ENCODE data around the gene TXLNB. TPM values are rescaled to one million over a fixed set of nuclear protein-coding genes. Genes with fewer than 3 reads are reported as not detected.

The TXLNB gene
- total and polyA plus RNA-seq, 2 of the 13 experiments (the other 11 are each of a cell fraction or from before 2014, with no cell fraction given), result not detected

DNA sequence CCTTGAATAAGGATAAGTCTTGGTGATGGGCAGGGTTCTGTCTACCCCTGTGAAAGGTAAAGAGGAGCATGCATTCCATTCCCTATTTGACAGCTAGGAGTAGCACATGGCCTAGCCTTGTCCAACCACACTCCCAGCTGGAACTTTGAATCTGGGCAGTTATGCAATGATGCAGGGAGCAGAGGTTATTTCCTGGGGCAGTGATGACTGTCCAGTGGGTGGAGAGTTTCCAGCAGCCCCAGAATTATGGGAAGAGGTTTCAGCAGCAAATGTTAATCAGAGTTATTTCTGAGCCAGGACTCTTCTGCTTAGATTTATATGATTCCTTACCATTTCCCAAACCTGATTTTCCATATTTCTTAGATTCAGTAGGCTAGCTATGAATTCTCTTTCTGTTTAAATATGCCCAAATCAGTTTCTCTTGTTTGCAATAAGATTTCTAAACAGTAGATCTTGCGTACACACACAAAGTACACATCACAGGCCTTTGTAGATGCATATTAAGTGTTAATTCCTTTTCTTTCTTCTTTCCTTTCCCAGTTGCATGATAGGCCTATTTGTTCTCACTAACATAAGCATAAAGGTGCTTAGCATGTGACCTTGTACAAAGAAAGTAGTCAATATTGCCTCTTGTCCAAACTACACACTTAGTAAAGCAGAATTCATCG lies 17.3 kb upstream of the TXLNB start (continued):
- TF ChIP-seq, protein P1, sequence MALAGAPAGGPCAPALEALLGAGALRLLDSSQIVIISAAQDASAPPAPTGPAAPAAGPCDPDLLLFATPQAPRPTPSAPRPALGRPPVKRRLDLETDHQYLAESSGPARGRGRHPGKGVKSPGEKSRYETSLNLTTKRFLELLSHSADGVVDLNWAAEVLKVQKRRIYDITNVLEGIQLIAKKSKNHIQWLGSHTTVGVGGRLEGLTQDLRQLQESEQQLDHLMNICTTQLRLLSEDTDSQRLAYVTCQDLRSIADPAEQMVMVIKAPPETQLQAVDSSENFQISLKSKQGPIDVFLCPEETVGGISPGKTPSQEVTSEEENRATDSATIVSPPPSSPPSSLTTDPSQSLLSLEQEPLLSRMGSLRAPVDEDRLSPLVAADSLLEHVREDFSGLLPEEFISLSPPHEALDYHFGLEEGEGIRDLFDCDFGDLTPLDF (CRISPR knock-in tag; IDR thresholded peaks at IDR 0.05), result no peak
- peak; percentile 54; the same call in 1 of the 2 replicates for TF ChIP-seq ISL2 (CRISPR knock-in tag; IDR thresholded peaks at IDR 0.05)
- peak; percentile 56; the same call in 1 of the 2 replicates for TF ChIP-seq NR2F2 (IDR thresholded peaks at IDR 0.05; ENCODE audit: borderline replicate concordance, low read depth)
- no peak for TF ChIP-seq CCDC6 (CRISPR knock-in tag; IDR thresholded peaks at IDR 0.05)
- TF ChIP-seq, protein P2, sequence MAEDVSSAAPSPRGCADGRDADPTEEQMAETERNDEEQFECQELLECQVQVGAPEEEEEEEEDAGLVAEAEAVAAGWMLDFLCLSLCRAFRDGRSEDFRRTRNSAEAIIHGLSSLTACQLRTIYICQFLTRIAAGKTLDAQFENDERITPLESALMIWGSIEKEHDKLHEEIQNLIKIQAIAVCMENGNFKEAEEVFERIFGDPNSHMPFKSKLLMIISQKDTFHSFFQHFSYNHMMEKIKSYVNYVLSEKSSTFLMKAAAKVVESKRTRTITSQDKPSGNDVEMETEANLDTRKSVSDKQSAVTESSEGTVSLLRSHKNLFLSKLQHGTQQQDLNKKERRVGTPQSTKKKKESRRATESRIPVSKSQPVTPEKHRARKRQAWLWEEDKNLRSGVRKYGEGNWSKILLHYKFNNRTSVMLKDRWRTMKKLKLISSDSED (CRISPR knock-in tag; IDR thresholded peaks at IDR 0.05), result no peak
- peak; percentile 56; the same call in 1 of the 2 replicates for TF ChIP-seq FOXA1 (IDR thresholded peaks at IDR 0.05)
- peak; percentile 77 for TF ChIP-seq FOXA1 (CRISPR knock-in tag; IDR thresholded peaks at IDR 0.05)
- TF ChIP-seq JUNB (CRISPR knock-in tag; IDR thresholded peaks at IDR 0.05; ENCODE audit: borderline replicate concordance), result no peak; the same call in 1 of the 2 replicates
- TF ChIP-seq RORA (CRISPR knock-in tag; IDR thresholded peaks at IDR 0.05), result no peak
- no peak for TF ChIP-seq GTF3A (CRISPR knock-in tag; conservative IDR thresholded peaks at IDR 0.05)
- TF ChIP-seq KDM6A (CRISPR knock-in tag; IDR thresholded peaks at IDR 0.05; ENCODE audit: low read depth), result 0 out of 2 replicates have a peak, but pooled peaks have one; percentile 4
- TF ChIP-seq, protein P3, sequence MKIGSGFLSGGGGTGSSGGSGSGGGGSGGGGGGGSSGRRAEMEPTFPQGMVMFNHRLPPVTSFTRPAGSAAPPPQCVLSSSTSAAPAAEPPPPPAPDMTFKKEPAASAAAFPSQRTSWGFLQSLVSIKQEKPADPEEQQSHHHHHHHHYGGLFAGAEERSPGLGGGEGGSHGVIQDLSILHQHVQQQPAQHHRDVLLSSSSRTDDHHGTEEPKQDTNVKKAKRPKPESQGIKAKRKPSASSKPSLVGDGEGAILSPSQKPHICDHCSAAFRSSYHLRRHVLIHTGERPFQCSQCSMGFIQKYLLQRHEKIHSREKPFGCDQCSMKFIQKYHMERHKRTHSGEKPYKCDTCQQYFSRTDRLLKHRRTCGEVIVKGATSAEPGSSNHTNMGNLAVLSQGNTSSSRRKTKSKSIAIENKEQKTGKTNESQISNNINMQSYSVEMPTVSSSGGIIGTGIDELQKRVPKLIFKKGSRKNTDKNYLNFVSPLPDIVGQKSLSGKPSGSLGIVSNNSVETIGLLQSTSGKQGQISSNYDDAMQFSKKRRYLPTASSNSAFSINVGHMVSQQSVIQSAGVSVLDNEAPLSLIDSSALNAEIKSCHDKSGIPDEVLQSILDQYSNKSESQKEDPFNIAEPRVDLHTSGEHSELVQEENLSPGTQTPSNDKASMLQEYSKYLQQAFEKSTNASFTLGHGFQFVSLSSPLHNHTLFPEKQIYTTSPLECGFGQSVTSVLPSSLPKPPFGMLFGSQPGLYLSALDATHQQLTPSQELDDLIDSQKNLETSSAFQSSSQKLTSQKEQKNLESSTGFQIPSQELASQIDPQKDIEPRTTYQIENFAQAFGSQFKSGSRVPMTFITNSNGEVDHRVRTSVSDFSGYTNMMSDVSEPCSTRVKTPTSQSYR (CRISPR knock-in tag; IDR thresholded peaks at IDR 0.05; ENCODE audit: borderline replicate concordance), result peak; percentile 28; the same call in 1 of the 2 replicates
- TF ChIP-seq ZBTB42 (CRISPR knock-in tag; IDR thresholded peaks at IDR 0.05), result no peak
- peak; percentile 67; the same call in 1 of the 2 replicates for TF ChIP-seq CBX5 (CRISPR knock-in tag; IDR thresholded peaks at IDR 0.05; ENCODE audit: borderline replicate concordance)
- no peak for TF ChIP-seq STAG1 (CRISPR knock-in tag; IDR thresholded peaks at IDR 0.05)
- TF ChIP-seq, protein P4, sequence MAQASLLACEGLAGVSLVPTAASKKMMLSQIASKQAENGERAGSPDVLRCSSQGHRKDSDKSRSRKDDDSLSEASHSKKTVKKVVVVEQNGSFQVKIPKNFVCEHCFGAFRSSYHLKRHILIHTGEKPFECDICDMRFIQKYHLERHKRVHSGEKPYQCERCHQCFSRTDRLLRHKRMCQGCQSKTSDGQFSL (CRISPR knock-in tag; IDR thresholded peaks at IDR 0.05), result no peak
- TF ChIP-seq, protein P5, sequence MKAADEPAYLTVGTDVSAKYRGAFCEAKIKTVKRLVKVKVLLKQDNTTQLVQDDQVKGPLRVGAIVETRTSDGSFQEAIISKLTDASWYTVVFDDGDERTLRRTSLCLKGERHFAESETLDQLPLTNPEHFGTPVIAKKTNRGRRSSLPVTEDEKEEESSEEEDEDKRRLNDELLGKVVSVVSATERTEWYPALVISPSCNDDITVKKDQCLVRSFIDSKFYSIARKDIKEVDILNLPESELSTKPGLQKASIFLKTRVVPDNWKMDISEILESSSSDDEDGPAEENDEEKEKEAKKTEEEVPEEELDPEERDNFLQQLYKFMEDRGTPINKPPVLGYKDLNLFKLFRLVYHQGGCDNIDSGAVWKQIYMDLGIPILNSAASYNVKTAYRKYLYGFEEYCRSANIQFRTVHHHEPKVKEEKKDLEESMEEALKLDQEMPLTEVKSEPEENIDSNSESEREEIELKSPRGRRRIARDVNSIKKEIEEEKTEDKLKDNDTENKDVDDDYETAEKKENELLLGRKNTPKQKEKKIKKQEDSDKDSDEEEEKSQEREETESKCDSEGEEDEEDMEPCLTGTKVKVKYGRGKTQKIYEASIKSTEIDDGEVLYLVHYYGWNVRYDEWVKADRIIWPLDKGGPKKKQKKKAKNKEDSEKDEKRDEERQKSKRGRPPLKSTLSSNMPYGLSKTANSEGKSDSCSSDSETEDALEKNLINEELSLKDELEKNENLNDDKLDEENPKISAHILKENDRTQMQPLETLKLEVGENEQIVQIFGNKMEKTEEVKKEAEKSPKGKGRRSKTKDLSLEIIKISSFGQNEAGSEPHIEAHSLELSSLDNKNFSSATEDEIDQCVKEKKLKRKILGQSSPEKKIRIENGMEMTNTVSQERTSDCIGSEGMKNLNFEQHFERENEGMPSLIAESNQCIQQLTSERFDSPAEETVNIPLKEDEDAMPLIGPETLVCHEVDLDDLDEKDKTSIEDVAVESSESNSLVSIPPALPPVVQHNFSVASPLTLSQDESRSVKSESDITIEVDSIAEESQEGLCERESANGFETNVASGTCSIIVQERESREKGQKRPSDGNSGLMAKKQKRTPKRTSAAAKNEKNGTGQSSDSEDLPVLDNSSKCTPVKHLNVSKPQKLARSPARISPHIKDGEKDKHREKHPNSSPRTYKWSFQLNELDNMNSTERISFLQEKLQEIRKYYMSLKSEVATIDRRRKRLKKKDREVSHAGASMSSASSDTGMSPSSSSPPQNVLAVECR (CRISPR knock-in tag; IDR thresholded peaks at IDR 0.05; ENCODE audit: borderline replicate concordance), result peak; percentile 59; the same call in 1 of the 2 replicates
- TF ChIP-seq, protein P6, sequence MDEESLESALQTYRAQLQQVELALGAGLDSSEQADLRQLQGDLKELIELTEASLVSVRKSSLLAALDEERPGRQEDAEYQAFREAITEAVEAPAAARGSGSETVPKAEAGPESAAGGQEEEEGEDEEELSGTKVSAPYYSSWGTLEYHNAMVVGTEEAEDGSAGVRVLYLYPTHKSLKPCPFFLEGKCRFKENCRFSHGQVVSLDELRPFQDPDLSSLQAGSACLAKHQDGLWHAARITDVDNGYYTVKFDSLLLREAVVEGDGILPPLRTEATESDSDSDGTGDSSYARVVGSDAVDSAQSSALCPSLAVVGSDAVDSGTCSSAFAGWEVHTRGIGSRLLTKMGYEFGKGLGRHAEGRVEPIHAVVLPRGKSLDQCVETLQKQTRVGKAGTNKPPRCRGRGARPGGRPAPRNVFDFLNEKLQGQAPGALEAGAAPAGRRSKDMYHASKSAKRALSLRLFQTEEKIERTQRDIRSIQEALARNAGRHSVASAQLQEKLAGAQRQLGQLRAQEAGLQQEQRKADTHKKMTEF (CRISPR knock-in tag; IDR thresholded peaks at IDR 0.05), result 0 out of 2 replicates have a peak, but pooled peaks have one; percentile 51

Measured in HepG2 (cell line).